ENCODE results near the gene CELF5. TPM values are rescaled to one million over a fixed set of nuclear protein-coding genes. Genes with fewer than 3 reads are reported as not detected.

Gene CELF5
- total RNA-seq, 1 experiment from 2014 or later, result 2.5 TPM

GRCh38 chr19:3294080-3294850 lies 69.8 kb downstream of the CELF5 start:
- no peak for TF ChIP-seq ZNF274 (IDR thresholded peaks at IDR 0.05; ENCODE audit: low read depth, low read length)
- no peak for TF ChIP-seq CBX3 (IDR thresholded peaks at IDR 0.05; ENCODE audit: low read depth)
- no peak for TF ChIP-seq JUND (IDR thresholded peaks at IDR 0.05)
- TF ChIP-seq ELF1 (IDR thresholded peaks at IDR 0.05; ENCODE audit: borderline replicate concordance, low read depth), result no peak
- no peak for TF ChIP-seq EZH2phosphoT487 (IDR thresholded peaks at IDR 0.05; ENCODE audit: borderline replicate concordance)
- no peak for TF ChIP-seq CTCF (IDR thresholded peaks at IDR 0.05 in 2 of 3, conservative IDR thresholded peaks at IDR 0.05 in 1 of 3; ENCODE audit: borderline replicate concordance in 1 of 3, insufficient read depth in 1 of 3, low read depth in 2 of 3, low read length in 2 of 3)
- no peak for TF ChIP-seq REST (IDR thresholded peaks at IDR 0.05; ENCODE audit: low read depth)
- no peak for TF ChIP-seq TCF7L2 (IDR thresholded peaks at IDR 0.05; ENCODE audit: borderline replicate concordance, extremely low read depth, insufficient read depth, insufficient read length)
- TF ChIP-seq POLR2AphosphoS5 (IDR thresholded peaks at IDR 0.05; ENCODE audit: low read depth, low read length), result no peak
- TF ChIP-seq RAD21 (IDR thresholded peaks at IDR 0.05; ENCODE audit: low read depth), result no peak
- TF ChIP-seq SP1 (IDR thresholded peaks at IDR 0.05; ENCODE audit: low read depth), result no peak
- TF ChIP-seq SIN3A (IDR thresholded peaks at IDR 0.05; ENCODE audit: low read depth), result no peak
- TF ChIP-seq EZH2 (IDR thresholded peaks at IDR 0.05), result no peak
- TF ChIP-seq ZFX (IDR thresholded peaks at IDR 0.05), result no peak
- no peak for TF ChIP-seq POLR2A (IDR thresholded peaks at IDR 0.05; ENCODE audit: borderline replicate concordance, extremely low read depth, insufficient read depth, insufficient read length)
- TF ChIP-seq SRF (IDR thresholded peaks at IDR 0.05; ENCODE audit: low read depth), result no peak
- RAD21 ChIA-PET (ENCODE audit: low non-redundant PET in 1 of 2, low total read pairs in 2 of 2, uncharacterized antibody in 2 of 2, unreplicated experiment in 2 of 2), result no interaction called here
- Histone ChIP-seq H3K9ac (ENCODE audit: low read length) (no peak overlapping the region), H3K27me3 (ENCODE audit: insufficient read depth, low read length) (no peaks in the 10 kb centered on the region), H4K20me1 (ENCODE audit: insufficient read depth) (no peaks in the 10 kb centered on the region), H3K4me2 (ENCODE audit: low read length) (no peak overlapping the region), H3K4me1 (ENCODE audit: control insufficient read depth in 1 of 2, insufficient read depth in 2 of 2, low read length in 2 of 2) (no peaks in the 10 kb centered on the region), H3K27ac (ENCODE audit: low read depth, low read length) (no peak overlapping the region), H3K79me2 (ENCODE audit: insufficient read depth, low read length) (no peaks in the 10 kb centered on the region), H3K9me3 (ENCODE audit: control insufficient read depth in 1 of 2, insufficient read depth in 1 of 2, low read depth in 1 of 2, low read length in 2 of 2) (no peaks in the 10 kb centered on the region), H2AFZ (ENCODE audit: low read depth, low read length, poor library complexity, severe bottlenecking) (no peak overlapping the region), H3K4me3 (replicated peaks in 1 of 2; ENCODE audit: low read depth in 1 of 2, low read length in 2 of 2) (no peak overlapping the region), H3K9me2 (ENCODE audit: insufficient read depth) (no peaks in the 10 kb centered on the region), H3K36me3 (ENCODE audit: control insufficient read depth in 1 of 2, insufficient read depth in 2 of 2, low read length in 2 of 2) (no peaks in the 10 kb centered on the region)
- BruUV-seq (replicated peaks), result no TSS peak
- POLR2A ChIA-PET, result no interaction called here
- DNase-seq (ENCODE audit: low read depth, low spot score), result no peak
- ATAC-seq, result no peak
- CTCF ChIA-PET, result no interaction called here
- intact Hi-C loops (cut with micrococcal nuclease), result no loop called here

All from HCT116 (cell line).